Measurements from ENCODE around the gene TMCO2. TPM values are rescaled to one million over a fixed set of nuclear protein-coding genes. Genes with fewer than 3 reads are reported as not detected.

The TMCO2 gene
- total and polyA plus RNA-seq, 2 experiments from 2014 or later: not detected

- no peaks in the 10 kb centered on the region for H3K79me2 ChIP-seq (replicated peaks; ENCODE audit: insufficient read depth)
- Mint-ChIP-seq H3K27me3 (ENCODE audit: insufficient read depth, low read depth, poor library complexity) (no peaks in the 10 kb centered on the region), H3K27ac (no peak overlapping the region), H3K9me3 (no peaks in the 10 kb centered on the region), H3K36me3 (ENCODE audit: low read depth) (peaks cover under 1% of the 10 kb centered on the region; the same call in 1 of the 3 replicates), H3K4me1 (no peaks in the 10 kb centered on the region), H3K4me3 (no peak overlapping the region)
- H3K27me3 ChIP-seq (ENCODE audit: insufficient read depth): no peaks in the 10 kb centered on the region
- H2AFZ ChIP-seq: no peak overlapping the region
- peaks cover under 1% of the 10 kb centered on the region; the same call in 1 of the 2 replicates for H3K36me3 ChIP-seq (ENCODE audit: insufficient read depth)
- H3F3A ChIP-seq (replicated peaks; ENCODE audit: low read depth): no peaks in the 10 kb centered on the region
- H3K4me1 ChIP-seq (ENCODE audit: insufficient read depth): no peaks in the 10 kb centered on the region
- H3K27ac ChIP-seq (ENCODE audit: low read depth): no peak overlapping the region
- no peak overlapping the region for H3K4me3 ChIP-seq
- ATAC-seq (no peak), DNase-seq (ENCODE audit: low spot score) (no peak)
- TF ChIP-seq ETS1 (IDR thresholded peaks at IDR 0.05) (no peak), POLR2AphosphoS5 (IDR thresholded peaks at IDR 0.05; ENCODE audit: low read depth) (no peak), ZNF462 (CRISPR knock-in tag; IDR thresholded peaks at IDR 0.05) (no peak), CTCF (conservative IDR thresholded peaks at IDR 0.05; ENCODE audit: low read depth in 2 of 2) (no peak), NANOG (IDR thresholded peaks at IDR 0.05; ENCODE audit: borderline replicate concordance) (no peak), JUNB (IDR thresholded peaks at IDR 0.05; ENCODE audit: unreplicated experiment) (no peak), EZH2phosphoT487 (IDR thresholded peaks at IDR 0.05; ENCODE audit: unreplicated experiment) (no peak), STAT1 (IDR thresholded peaks at IDR 0.05; ENCODE audit: unreplicated experiment) (no peak), ZNF114 (CRISPR knock-in tag; IDR thresholded peaks at IDR 0.05) (no peak), ZNF331 (CRISPR knock-in tag; IDR thresholded peaks at IDR 0.05; ENCODE audit: low read depth) (no peak), REST (IDR thresholded peaks at IDR 0.05; ENCODE audit: unreplicated experiment) (no peak), EZH2 (IDR thresholded peaks at IDR 0.05; ENCODE audit: low read depth, unreplicated experiment) (no peak)
- no peaks in the 10 kb centered on the region for H4K20me1 ChIP-seq (replicated peaks; ENCODE audit: insufficient read depth)
- H3K9me2 ChIP-seq (ENCODE audit: insufficient read depth): no peaks in the 10 kb centered on the region
- no peak overlapping the region for H3K4me2 ChIP-seq
Observed at GRCh38 chr1:40243351-40243750, 4.4 kb upstream of the TMCO2 start.

Data from GM23338 (cell line).